ENCODE measurements around the gene EDEM2.
"Not testable (repeated sequence)": the region's sequence is repeated elsewhere in the genome, so short reads cannot be mapped to it uniquely, and the experiment has no call there.

EDEM2 gene

DNA sequence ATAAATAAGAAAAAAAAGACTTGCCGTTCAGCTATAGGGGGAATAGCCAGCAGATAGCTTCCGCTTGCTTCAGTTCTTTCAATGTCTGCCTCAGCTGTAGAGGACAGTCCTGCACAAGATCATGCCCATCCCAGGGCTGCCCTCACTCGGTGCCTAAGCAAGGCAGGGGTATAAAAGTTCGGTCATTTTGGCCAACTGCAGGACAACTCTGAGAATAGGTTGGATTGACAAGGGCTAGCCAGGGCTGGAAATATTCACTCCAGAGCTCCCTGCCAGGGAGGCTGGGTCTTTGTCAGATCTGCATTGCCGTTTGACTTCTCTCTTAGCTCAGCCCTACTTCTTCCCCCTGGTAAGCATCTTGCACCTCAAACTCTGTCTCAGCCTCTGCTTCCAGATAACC is 33.1 kb upstream of the EDEM2 start:
- no peaks in the 10 kb centered on the region for H3K36me3 ChIP-seq (ENCODE audit: insufficient read depth, low read length)
- H3K27me3 ChIP-seq (ENCODE audit: control insufficient read depth, insufficient read depth, low read length) = no peaks in the 10 kb centered on the region
- no peaks in the 10 kb centered on the region for H3K9me3 ChIP-seq (replicated peaks; ENCODE audit: low read length)

DNA sequence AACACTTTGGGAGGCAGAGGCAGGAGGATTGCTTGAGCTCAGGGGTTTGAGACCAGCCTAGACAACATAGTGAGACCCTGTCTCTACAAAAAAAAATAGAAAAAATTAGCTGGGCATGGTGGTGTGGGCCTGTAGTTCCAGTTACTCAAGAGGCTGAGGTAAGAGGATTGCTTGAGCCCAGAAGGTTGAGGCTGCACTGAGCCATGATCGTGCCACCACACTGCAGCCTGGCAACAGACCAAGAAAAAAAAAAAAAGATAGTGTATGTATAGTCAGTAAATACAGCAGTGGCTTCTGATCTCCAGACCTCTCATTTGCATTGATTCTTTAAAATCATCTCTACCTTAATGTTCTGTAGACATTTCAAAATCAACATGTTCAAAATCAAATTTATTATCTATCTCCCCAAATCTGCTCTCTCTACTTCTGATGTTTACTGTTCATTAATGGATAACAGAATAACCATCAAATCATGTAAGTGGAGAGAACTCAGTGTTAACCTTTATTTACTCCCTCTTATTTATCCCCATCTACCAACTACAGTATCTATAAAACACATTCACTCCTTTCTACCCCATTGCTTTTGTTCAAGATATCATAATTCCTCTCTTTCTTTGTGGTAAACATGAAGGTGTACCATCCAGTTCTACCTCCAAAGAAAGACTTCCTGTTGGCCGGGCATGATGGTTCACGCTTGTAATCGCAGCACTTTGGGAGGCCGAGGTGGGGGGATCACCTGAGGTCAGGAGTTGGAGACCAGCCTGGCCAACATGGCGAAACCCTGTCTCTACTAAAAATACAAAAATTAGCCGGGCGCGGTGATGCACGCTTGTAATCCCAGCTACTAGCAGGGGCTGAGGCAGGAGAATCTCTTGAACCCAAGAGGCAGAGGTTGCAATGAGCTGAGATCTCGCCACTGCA is 32.4 kb upstream of the EDEM2 start:
- Histone ChIP-seq H3K36me3 (ENCODE audit: insufficient read depth, low read length) (no peaks in the 10 kb centered on the region), H3K4me2 (ENCODE audit: low read length) (no peak overlapping the region), H3K27me3 (ENCODE audit: control insufficient read depth, insufficient read depth, low read length) (no peaks in the 10 kb centered on the region), H3K4me1 (ENCODE audit: control insufficient read depth, insufficient read depth, low read length) (no peaks in the 10 kb centered on the region), H3K4me3 (ENCODE audit: low read length) (no peak overlapping the region), H3K9me3 (replicated peaks; ENCODE audit: low read length) (no peaks in the 10 kb centered on the region), H3K9ac (ENCODE audit: low read depth, low read length) (no peak overlapping the region)

More for the DNA sequence above, 33.1 kb upstream of the EDEM2 start:
- no peak overlapping the region for H3K4me3 ChIP-seq (ENCODE audit: low read length)
- H3K4me2 ChIP-seq (ENCODE audit: low read length) = no peak overlapping the region
- H3K4me1 ChIP-seq (ENCODE audit: control insufficient read depth, insufficient read depth, low read length) = no peaks in the 10 kb centered on the region
- H3K9ac ChIP-seq (ENCODE audit: low read depth, low read length) = no peak overlapping the region

DNA sequence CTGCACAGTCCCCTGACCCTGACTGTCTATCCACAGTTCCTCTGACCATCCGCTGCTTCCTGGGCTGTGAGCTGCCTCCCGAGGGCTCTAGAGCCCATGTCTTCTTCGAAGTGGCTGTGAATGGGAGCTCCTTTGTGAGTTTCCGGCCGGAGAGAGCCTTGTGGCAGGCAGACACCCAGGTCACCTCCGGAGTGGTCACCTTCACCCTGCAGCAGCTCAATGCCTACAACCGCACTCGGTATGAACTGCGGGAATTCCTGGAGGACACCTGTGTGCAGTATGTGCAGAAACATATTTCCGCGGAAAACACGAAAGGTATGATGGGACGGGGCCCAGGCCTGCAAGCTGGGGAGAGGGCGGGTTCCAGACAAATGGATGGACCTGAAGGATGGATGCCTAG is 29.0 kb upstream of the EDEM2 start:
- Histone ChIP-seq H3K9ac (ENCODE audit: low read depth, low read length) (no peak overlapping the region), H3K9me3 (replicated peaks; ENCODE audit: low read length) (no peaks in the 10 kb centered on the region), H3K27me3 (ENCODE audit: control insufficient read depth, insufficient read depth, low read length) (no peaks in the 10 kb centered on the region), H3K4me2 (ENCODE audit: low read length) (no peak overlapping the region), H3K4me1 (ENCODE audit: control insufficient read depth, insufficient read depth, low read length) (peaks cover 10% of the 10 kb centered on the region), H3K4me3 (ENCODE audit: low read length) (no peak overlapping the region), H3K36me3 (ENCODE audit: insufficient read depth, low read length) (no peaks in the 10 kb centered on the region)

DNA sequence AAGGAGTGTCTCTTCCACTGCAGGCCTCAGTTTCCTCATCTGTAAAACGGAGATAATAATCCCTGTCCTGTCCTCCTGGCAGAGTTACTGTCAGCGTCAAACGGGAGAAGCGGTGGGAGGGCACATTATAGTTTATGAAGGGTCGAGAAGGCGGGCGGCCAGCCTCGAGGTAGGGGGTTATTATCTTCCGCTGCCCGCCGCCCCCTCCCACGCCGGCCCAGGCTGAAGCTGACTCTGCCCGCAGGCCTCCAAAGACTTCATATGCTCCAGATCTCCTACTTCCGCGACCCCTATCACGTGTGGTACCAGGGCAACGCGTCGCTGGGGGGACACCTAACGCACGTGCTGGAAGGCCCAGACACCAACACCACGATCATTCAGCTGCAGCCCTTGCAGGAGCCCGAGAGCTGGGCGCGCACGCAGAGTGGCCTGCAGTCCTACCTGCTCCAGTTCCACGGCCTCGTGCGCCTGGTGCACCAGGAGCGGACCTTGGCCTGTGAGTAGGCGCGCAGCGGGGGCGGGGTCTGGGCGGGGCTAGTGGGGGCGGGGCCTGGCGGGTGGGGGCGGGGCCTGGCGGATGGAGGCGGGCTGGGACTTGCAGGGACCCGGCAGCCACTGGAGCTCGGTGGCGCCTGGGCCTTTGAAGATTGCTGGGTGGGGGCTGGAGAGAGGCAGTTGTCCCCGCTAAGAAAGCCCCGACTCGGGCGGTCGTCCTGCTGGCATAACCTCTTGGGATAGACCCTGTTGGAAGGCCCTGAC is 27.5 kb upstream of the EDEM2 start:
- no peaks in the 10 kb centered on the region for H3K36me3 ChIP-seq (ENCODE audit: insufficient read depth, low read length)
- H3K27me3 ChIP-seq (ENCODE audit: control insufficient read depth, insufficient read depth, low read length) = no peaks in the 10 kb centered on the region
- no peak overlapping the region for H3K9ac ChIP-seq (ENCODE audit: low read depth, low read length)
- no peak overlapping the region for H3K4me3 ChIP-seq (ENCODE audit: low read length)
- peaks cover 10% of the 10 kb centered on the region for H3K4me1 ChIP-seq (ENCODE audit: control insufficient read depth, insufficient read depth, low read length)
- no peak overlapping the region for H3K4me2 ChIP-seq (ENCODE audit: low read length)
- no peaks in the 10 kb centered on the region for H3K9me3 ChIP-seq (replicated peaks; ENCODE audit: low read length)

DNA sequence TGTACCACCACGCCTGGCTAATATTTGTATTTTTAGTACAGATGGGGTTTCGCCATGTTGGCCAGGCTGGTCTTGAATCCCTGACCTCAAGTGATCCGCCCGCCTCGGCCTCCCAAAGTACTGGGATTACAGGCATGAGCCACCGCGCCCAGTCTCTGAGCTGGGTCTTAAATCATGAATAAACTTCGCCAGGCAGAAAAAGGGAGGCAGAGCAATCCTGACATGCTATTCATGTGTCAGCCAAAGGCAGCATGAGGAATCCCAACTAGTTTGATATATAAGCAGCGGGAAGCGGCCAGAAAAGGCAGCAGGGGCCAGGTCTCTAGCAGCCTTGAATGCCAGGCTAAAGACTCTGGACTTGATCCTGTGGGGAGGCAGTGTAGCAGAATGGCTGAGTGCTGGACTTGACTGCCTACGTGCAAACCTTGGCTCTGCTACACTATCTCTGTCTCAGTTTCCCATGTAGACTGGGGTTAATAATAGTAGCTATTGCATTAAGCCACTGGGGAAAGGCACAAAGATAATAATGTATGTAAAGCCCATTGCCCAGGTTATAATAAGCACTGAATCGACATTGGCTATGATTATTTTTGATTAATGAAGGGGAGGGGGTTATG is 26.5 kb upstream of the EDEM2 start:
- Histone ChIP-seq H3K4me3 (ENCODE audit: low read length) (no peak overlapping the region), H3K9ac (ENCODE audit: low read depth, low read length) (no peak overlapping the region), H3K9me3 (replicated peaks; ENCODE audit: low read length) (no peaks in the 10 kb centered on the region), H3K4me2 (ENCODE audit: low read length) (no peak overlapping the region), H3K27me3 (ENCODE audit: control insufficient read depth, insufficient read depth, low read length) (no peaks in the 10 kb centered on the region), H3K4me1 (ENCODE audit: control insufficient read depth, insufficient read depth, low read length) (peaks cover 10% of the 10 kb centered on the region), H3K36me3 (ENCODE audit: insufficient read depth, low read length) (no peaks in the 10 kb centered on the region)

DNA sequence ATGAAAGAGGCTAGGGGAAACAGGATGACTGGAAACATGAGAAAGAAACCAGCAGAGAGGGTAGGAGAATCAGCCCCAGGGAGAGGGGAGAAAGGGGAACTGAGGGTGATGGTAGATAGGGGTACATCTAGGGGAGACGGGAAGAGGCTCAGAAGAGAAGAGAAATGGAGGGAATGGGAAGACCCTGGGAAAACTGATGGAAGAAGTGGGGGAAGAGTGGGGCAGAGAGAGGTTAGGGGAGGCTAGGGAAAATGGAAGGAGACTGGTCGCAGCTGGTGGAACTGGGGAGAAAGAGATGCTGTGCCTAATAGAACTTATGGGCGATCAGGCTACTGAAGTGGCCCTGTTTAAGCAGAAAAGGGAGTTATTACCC is 25.3 kb upstream of the EDEM2 start:
- H3K9ac ChIP-seq (ENCODE audit: low read depth, low read length) = peak overlapping the region; percentile 57
- H3K4me1 ChIP-seq (ENCODE audit: control insufficient read depth, insufficient read depth, low read length) = peaks cover 10% of the 10 kb centered on the region
- no peaks in the 10 kb centered on the region for H3K36me3 ChIP-seq (ENCODE audit: insufficient read depth, low read length)
- H3K4me3 ChIP-seq (ENCODE audit: low read length) = peak overlapping the region; percentile 69
- no peaks in the 10 kb centered on the region for H3K27me3 ChIP-seq (ENCODE audit: control insufficient read depth, insufficient read depth, low read length)
- H3K9me3 ChIP-seq (replicated peaks; ENCODE audit: low read length) = no peaks in the 10 kb centered on the region
- peak overlapping the region; percentile 88 for H3K4me2 ChIP-seq (ENCODE audit: low read length)

DNA sequence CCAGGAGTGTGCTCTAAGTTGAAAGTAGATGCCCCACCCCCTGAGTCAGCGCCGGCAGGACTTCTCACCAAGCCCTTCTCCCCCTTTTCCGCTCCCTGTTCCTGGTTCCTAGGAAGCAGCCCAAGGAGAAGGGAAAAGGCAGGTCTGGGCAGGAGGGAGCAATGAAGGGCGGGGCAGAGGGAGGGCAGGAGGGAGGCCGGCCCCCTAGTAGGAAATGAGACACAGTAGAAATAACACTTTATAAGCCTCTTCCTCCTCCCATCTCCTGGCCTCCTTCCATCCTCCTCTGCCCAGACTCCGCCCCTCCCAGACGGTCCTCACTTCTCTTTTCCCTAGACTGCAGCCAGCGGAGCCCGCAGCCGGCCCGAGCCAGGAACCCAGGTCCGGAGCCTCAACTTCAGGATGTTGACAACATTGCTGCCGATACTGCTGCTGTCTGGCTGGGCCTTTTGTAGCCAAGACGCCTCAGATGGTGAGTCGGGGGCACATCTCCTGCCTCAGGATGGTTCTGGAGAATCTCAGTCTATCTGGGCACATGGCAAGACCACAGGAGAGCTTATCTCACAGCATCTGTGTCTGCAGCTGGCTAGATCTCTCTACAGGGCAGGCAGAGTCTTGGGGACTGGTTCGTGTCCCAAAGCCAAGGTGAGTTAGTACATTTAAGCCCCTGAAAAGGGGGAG is 24.8 kb upstream of the EDEM2 start, which contains the start of gene PROCR:
Gene PROCR (plus strand): TSS at position 320 of the 681 bp plus-strand sequence. CDS start 83 bp downstream, at position 403.
- no peaks in the 10 kb centered on the region for H3K9me3 ChIP-seq (replicated peaks; ENCODE audit: low read length)
- no peaks in the 10 kb centered on the region for H3K27me3 ChIP-seq (ENCODE audit: control insufficient read depth, insufficient read depth, low read length)
- peaks cover 10% of the 10 kb centered on the region for H3K4me1 ChIP-seq (ENCODE audit: control insufficient read depth, insufficient read depth, low read length)
- H3K4me3 ChIP-seq (ENCODE audit: low read length) = peak within 1 kb of the TSS; percentile 69
- H3K9ac ChIP-seq (ENCODE audit: low read depth, low read length) = peak within 1 kb of the TSS; percentile 57
- peak within 1 kb of the TSS; percentile 88 for H3K4me2 ChIP-seq (ENCODE audit: low read length)
- no peaks in the 10 kb centered on the region for H3K36me3 ChIP-seq (ENCODE audit: insufficient read depth, low read length)

DNA sequence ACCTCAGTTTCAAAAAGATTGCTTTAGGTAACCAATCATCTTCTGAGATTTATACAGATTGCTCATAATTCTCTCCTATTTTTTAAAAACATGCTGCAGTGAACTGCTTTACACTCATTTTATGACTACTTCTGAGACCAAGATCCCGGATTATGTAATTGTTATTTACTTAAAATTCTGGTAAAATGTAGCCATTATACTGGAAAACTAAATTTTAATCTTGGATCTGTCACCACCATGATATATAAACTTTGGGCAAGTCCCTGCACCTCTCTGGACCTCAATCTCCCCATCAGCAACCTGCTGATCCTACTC is 24.3 kb upstream of the EDEM2 start:
- Histone ChIP-seq H3K36me3 (ENCODE audit: insufficient read depth, low read length) (no peaks in the 10 kb centered on the region), H3K27me3 (ENCODE audit: control insufficient read depth, insufficient read depth, low read length) (no peaks in the 10 kb centered on the region), H3K9ac (ENCODE audit: low read depth, low read length) (peak overlapping the region; percentile 57), H3K4me2 (ENCODE audit: low read length) (peak overlapping the region; percentile 88), H3K4me1 (ENCODE audit: control insufficient read depth, insufficient read depth, low read length) (peaks cover 10% of the 10 kb centered on the region), H3K4me3 (ENCODE audit: low read length) (peak overlapping the region; percentile 69), H3K9me3 (replicated peaks; ENCODE audit: low read length) (no peaks in the 10 kb centered on the region)

DNA sequence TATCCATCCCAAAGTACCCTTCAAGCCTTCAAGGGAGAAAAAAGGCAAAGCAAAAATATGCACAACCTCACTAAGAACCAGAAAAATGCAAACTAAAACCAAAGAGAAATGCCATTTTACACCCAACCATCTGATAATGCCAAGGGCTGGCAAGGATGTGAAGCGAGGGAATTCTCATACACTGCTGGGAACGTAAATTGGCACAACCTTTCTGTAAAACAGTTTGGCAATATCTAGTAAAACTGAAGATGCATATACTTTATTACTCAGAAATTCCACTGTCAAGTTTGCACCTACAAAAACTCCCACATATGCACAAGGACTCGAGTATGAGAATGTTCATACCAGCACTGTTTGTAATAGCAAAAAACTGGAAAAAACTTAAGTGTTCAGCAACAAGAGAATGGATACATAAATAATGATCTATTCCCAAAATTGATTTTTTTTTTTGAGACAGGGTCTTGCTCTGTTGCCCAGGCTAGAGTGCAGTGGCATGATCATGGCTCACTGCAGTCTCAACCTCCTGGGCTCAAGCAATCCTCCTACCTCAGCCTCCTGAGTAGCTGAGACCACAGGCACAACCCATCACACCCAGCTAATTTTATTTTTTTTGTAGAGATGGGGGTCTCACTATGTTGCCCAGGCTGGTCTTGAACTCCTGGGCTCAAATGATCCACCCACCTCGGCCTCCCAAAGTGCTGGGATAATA is 21.7 kb upstream of the EDEM2 start:
- H3K9ac ChIP-seq (ENCODE audit: low read depth, low read length); H3K36me3 ChIP-seq (ENCODE audit: insufficient read depth, low read length); H3K27me3 ChIP-seq (ENCODE audit: control insufficient read depth, insufficient read depth, low read length); H3K4me3 ChIP-seq (ENCODE audit: low read length); H3K9me3 ChIP-seq (replicated peaks; ENCODE audit: low read length); H3K4me2 ChIP-seq (ENCODE audit: low read length): not testable (repeated sequence)
- H3K4me1 ChIP-seq (ENCODE audit: control insufficient read depth, insufficient read depth, low read length) = peaks cover 10% of the 10 kb centered on the region

DNA sequence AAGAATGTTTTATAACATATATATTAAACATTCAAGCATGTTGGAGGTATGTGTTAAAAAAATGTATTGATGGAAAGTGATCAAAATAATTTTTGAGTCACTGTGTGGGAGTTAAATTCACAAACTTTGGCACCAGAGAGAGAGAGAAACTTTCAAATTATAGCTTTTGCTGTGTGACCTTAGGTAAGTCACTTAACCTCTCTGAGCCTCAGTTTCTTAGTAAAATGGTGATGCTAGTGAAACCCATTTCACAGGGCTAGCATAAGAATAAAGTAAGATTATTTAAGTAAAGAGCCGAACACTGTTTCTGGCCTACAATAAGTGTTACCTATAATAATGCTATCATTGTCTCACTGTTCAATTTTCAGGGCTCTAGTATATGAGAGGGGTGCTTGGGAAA is 20.7 kb upstream of the EDEM2 start:
- peaks cover 10% of the 10 kb centered on the region for H3K4me1 ChIP-seq (ENCODE audit: control insufficient read depth, insufficient read depth, low read length)
- no peak overlapping the region for H3K4me3 ChIP-seq (ENCODE audit: low read length)
- no peaks in the 10 kb centered on the region for H3K27me3 ChIP-seq (ENCODE audit: control insufficient read depth, insufficient read depth, low read length)
- no peak overlapping the region for H3K4me2 ChIP-seq (ENCODE audit: low read length)
- no peaks in the 10 kb centered on the region for H3K36me3 ChIP-seq (ENCODE audit: insufficient read depth, low read length)
- H3K9me3 ChIP-seq (replicated peaks; ENCODE audit: low read length) = no peaks in the 10 kb centered on the region
- no peak overlapping the region for H3K9ac ChIP-seq (ENCODE audit: low read depth, low read length)
